ENCODE measurements around the gene CYP2R1.

Gene CYP2R1, protein sequence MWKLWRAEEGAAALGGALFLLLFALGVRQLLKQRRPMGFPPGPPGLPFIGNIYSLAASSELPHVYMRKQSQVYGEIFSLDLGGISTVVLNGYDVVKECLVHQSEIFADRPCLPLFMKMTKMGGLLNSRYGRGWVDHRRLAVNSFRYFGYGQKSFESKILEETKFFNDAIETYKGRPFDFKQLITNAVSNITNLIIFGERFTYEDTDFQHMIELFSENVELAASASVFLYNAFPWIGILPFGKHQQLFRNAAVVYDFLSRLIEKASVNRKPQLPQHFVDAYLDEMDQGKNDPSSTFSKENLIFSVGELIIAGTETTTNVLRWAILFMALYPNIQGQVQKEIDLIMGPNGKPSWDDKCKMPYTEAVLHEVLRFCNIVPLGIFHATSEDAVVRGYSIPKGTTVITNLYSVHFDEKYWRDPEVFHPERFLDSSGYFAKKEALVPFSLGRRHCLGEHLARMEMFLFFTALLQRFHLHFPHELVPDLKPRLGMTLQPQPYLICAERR

GRCh38 chr11:14892036-14892556 lies at the start of gene CYP2R1:
CYP2R1 (minus strand) TSS chr11:14892231; CDS start chr11:14892205, 26 bp downstream.
- peak; percentile 75 to 77 for DNase-seq (ENCODE audit: low read depth in 2 of 2)

GRCh38 chr11:14938936-14939335 lies 46.9 kb upstream of the CYP2R1 start:
- DNase-seq (ENCODE audit: low read depth in 2 of 2), result no peak

DNA sequence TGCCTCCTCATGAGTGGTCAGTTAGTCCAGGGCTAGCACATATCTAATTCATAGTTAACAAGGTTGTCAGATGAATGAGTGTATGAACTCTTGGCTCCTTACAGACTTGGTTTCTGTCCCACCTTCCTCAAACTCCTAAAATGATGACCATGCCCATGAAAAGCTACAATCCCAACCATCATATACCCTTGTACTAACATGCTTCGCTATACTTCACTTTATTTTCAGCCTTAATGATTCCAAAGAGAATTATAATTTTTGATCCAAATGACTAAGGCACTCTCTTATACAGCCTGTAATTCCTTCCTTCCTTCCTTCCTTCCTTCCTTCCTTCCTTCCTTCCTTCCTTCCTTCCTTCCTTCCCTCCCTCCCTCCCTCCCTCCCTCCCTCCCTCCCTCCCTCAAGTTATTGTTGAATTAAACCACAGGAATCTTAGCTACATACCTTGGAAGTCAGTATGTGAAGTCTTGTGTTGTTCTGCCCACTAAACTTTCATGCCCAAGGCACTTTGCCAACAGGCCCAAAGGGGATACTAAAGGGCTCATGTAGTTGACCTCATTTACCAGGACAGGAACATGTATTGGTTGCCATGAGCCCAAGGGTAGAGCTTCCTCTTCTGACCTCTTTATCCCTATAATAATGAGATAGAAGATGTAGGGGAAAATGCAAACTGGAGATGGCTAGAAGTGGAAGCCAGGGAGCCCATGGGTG lies 42.8 kb upstream of the CYP2R1 start:
- DNase-seq (ENCODE audit: low read depth in 2 of 2), result no peak

DNA sequence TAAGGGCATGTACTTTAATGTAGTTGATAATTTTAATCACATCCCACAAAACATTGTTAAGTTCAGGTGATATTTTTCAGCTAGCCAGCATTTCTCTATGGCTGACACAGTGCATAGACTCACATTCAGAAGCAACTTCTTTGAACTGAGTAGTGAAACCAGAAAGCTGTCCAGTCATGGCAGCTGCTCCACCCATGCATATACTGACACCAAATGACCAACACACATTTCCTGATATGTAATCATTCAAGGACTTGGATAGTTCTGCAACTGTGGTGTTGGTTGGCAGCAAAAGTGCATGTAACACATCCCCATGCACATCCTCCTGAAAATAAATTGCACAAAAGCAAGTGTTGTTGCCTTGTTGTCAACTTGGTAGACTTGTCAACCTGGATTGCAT lies 40.4 kb upstream of the CYP2R1 start:
- DNase-seq (ENCODE audit: low read depth in 2 of 2), result no peak

- no peak for DNase-seq (ENCODE audit: low read depth in 2 of 2)
Measured at GRCh38 chr11:14930369-14930768, 38.3 kb upstream of the CYP2R1 start.

GRCh38 chr11:14927146-14927545 lies 35.1 kb upstream of the CYP2R1 start:
- DNase-seq (ENCODE audit: low read depth in 2 of 2), result no peak

- DNase-seq (ENCODE audit: low read depth in 2 of 2), result no peak
Measured at GRCh38 chr11:14924318-14924717, 32.3 kb upstream of the CYP2R1 start.

DNA sequence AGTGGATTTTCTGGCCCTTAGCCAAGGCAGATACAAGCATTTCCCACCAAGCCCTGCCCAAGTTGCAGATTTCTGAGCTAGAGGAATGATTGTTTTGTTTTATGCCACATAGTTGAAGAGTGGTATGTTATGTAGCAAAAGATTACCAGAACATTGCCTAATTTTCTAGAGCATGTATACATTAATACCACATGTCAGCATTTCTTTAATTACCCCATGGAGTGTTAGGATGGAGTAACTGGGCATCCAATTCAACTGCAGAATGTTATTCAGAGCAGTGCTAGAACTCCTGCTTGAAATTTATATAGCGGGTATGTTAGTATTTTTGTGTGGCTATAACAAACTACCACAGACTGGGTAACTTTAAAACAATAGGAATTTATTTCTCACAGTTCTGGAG lies 24.4 kb upstream of the CYP2R1 start:
- DNase-seq (ENCODE audit: low read depth in 2 of 2), result no peak

DNA sequence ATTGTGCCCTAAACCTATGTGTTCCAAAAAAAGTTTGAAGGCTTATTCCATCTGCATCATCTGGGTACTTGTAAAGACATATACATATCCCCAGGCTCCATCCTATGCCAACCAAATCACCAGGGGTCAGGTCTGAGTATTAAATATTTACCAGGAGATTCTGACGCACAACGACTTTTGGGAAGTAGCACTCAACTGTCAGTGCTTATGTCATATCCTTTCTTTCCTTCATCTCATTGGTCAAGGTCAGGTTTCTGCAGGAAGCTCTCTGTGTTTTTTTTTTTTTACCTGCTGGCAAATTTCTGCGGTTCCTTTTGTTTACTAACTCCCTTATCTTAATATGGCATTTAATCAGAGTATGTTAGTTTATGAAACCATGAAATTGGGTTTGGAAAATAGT lies 22.5 kb upstream of the CYP2R1 start:
- no peak for DNase-seq (ENCODE audit: low read depth in 2 of 2)

GRCh38 chr11:14908214-14908880 lies 16.3 kb upstream of the CYP2R1 start:
- no peak for DNase-seq (ENCODE audit: low read depth in 2 of 2)

GRCh38 chr11:14907411-14908213 lies 15.6 kb upstream of the CYP2R1 start:
- peak; percentile 64 to 77 for DNase-seq (ENCODE audit: low read depth in 2 of 2)

DNA sequence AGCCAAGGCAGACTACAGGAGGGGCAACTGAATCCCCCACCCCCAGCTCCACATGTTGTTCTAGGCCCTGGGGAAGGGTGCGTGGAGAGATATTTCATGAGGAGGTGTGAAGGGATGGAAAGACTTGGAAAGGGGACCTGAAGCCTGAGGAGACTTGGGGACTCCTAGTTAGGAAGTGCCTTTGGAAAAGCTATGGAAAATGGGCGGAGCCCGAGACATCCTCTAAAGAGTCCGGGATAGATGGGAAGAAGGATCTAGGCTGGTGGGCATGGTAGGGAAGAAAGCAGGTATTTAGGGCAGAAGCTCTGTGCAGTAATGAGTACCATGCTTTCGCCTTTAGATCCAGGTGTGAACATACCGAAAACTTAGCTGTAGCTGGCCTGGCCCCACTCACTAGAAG lies 15.0 kb upstream of the CYP2R1 start:
- no peak for DNase-seq (ENCODE audit: low read depth in 2 of 2)

GRCh38 chr11:14906578-14906977 lies 14.5 kb upstream of the CYP2R1 start:
- DNase-seq (ENCODE audit: low read depth in 2 of 2), result no peak

DNA sequence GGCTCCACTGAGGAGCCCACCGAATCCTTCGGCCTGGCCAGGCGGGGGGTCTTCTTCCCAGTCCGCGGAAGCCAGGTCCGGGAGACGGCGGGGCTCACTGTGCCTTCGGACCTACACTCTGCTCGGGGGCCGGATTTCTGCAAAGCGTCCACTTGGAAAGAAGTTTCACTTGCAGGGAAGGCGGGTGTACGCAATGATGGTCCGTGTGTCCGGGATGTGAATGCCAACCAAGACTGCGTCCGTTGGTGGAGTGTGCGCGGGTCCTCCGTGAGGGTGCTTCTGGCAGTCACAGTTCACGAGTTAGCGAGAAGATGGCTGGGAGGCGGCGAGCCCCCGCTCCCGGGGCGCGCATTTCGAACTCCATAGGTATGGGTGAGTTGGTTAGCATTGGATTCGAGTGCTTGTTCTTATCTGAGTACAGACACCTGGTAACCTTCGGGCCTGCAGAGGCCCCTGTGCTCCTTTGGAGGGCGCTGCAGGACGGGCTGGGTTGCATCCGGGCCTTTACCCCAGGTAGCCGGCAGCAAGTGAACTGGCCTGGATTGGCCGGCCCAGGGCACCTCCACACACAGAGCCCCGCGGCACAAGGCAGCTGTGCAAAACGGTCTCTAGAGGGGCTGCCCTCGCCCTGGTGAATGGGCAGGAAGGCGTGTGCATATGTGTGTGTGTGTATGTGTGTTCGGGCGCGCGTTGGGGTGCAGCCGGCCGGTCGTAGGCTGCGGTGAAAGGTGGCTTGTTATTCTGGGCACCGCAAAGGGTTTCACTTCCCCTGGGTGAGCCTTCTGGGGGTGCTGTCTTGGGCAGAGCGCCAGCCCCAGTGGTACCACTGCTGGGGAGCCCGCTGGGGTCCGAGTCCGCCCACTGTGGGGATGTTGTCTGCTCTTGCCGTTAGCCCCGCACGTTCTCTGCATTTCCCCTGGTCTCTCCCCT lies 13.3 kb upstream of the CYP2R1 start:
- DNase-seq (ENCODE audit: low read depth in 2 of 2), result peak; percentile 26 to 40

DNA sequence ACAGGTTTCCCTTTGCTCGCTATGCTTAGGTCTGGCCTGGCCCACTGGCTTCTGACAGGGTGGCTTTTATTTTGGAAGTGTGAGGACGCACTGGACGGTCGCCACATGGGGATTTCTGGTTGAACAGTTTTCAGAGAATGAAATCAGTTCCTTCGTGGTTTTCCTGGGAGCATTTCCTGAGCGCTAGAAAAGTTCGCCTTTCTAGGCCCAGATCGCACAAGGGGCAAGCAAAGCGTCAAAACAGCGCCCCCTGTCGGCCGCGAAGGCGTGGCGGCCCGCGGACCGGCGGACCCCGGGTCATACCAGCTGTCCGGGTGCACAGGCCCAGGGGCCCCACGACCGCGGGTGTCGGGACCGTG lies 12.7 kb upstream of the CYP2R1 start:
- DNase-seq (ENCODE audit: low read depth in 2 of 2), result peak; percentile 63 to 78

GRCh38 chr11:14902650-14903350 lies 10.8 kb upstream of the CYP2R1 start:
- DNase-seq (ENCODE audit: low read depth in 2 of 2), result no peak

DNA sequence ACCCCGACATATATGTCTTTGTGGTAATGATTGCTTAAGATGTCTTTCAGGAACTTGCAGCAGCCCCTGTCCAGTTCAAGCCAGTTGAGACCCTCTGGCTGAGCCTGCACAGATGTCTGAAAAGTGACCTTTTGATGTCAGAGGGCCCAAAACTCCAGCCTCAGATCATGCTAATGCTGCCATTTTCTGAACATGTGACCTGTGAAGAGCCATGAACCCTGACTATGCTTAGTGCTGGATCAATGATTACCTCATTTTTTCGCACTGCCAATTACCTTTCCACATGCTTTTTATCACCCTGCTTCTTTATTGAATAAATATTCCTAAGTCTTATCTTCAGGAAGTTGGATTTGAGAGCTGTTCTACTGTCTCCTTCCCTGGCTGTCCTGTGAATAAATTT lies 6.9 kb upstream of the CYP2R1 start:
- DNase-seq (ENCODE audit: low read depth in 2 of 2), result no peak

DNA sequence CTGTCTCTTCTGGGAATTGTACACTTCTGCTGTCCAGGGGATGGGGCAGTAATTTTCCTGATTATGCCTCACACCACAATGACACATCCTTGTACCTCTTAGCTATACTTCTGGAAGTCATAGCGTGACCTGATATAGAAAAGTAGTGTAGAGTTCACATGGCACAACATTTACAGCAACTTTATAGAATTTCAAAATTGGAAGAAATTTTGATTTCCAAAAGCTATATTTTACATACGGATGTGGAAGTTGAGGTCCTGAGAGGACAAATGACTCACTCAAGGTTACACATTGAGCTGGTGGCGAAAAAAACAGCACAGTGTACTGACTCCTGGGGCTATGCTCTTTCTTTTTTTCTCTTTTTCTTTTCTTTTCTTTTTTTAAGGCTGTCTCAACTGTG lies 6.3 kb upstream of the CYP2R1 start:
- DNase-seq (ENCODE audit: low read depth in 2 of 2), result no peak

DNA sequence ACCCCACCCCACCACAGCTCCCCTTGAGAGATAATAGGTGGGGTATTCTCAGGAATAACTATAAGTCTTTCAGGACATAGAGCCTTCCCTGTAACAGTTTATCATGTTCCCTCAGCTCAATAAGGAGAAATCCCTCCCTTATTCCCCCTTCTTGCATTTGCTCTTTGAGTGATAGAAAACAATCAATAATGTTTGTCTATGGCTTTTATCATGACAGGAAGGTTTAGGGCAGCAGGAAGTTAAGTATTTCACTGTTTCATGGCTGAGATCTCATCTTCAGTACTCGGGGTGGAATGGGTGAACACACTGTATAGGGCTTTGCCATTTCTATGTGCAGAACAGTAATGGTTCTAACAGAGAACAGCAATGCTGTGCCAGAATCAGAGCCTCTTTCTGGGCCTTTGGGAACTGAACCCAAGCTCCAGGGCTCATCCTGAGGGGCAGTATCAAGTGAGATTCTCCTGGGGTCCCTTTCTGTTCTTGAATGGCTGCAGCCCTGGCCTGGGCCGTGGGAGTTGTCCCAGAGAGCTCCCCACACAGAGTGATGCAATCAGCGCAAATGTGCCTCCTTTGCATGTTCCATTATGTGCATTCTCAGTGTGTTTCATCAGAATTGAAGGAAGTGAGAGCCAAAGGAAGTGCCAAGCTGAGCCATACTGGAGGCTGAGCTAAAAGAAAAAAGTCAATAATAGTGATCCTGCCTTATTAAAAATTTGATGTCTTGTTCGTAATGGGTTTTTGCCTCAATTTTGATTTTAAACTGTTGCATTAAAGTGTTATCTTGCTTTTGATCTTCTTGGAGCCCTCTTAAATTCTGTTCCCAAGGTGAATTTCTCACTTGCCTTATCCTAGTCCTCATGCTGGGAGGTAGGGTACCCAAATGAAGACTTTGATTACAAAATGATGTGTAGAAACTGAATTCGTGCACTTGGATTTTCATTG lies 2.9 kb upstream of the CYP2R1 start:
- DNase-seq (ENCODE audit: low read depth in 2 of 2), result no peak

All from stimulated activated CD8-positive, alpha-beta memory T cell treated with anti-CD3 and anti-CD28 coated beads, Interleukin-7, amount 100 ng/mL, for 1 hour (primary cell).